Measurements from ENCODE around the gene AKT1. TPM values are rescaled to one million over a fixed set of nuclear protein-coding genes. Genes with fewer than 3 reads are reported as not detected.

The AKT1 gene
- total and polyA plus RNA-seq, 2 of the 13 experiments (the other 11 are each of a cell fraction or from before 2014, with no cell fraction given), result 96.2 to 116 TPM

DNA sequence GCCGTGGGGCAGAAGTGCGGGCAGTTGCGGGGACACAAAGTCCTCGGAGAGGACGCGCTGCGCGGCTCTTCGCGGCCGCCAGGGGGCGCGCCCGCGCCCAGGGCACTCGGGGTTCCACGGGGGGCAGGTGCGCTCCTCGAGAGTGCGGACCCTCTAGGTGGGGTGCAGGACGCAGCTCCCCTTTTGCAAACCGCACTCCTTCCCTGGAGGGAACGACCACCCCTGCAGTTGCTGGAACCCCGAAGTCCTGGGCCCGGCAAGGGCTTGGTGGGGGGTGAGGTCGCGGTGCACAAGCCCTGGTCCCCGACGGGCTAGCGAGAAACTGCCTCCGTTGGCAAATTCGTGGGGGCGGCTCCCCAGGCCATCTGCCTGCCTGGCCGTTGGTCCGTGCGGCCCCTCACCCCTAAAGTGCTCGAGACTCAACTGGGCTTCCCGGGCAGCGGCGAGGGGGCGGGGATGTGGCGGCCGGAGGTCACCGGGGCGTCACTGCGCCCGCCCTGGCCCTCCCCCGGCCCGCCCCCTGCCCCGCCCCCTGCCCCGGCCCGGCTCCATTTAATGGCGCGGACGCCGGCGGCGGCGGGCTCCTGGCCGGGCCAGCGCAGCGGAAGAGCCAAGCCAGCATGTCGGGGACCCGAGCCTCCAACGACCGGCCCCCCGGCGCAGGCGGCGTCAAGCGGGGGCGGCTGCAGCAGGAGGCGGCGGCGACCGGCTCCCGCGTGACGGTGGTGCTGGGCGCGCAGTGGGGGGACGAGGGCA is 71.7 kb downstream of the AKT1 start, which contains the start of gene ADSS1 (continued):
- TF ChIP-seq HNF4G (IDR thresholded peaks at IDR 0.05; ENCODE audit: borderline replicate concordance, low read depth, low read length) (peak; percentile 49; the same call in 1 of the 2 replicates), HNF4G (CRISPR knock-in tag; IDR thresholded peaks at IDR 0.05; ENCODE audit: borderline replicate concordance, low read depth) (0 out of 2 replicates have a peak, but pooled peaks have one; percentile 39), ZNF691 (CRISPR knock-in tag; IDR thresholded peaks at IDR 0.05; ENCODE audit: borderline replicate concordance, low read depth) (peak; percentile 5), SYNCRIP (IDR thresholded peaks at IDR 0.05; ENCODE audit: insufficient read depth, low read depth, low read length) (no peak), ZNF205 (CRISPR knock-in tag; IDR thresholded peaks at IDR 0.05) (0 out of 2 replicates have a peak, but pooled peaks have one; percentile 28), ZSCAN5A (CRISPR knock-in tag; IDR thresholded peaks at IDR 0.05; ENCODE audit: borderline replicate concordance) (no peak), ZFP36L1 (CRISPR knock-in tag; IDR thresholded peaks at IDR 0.05) (peak; percentile 46; the same call in 1 of the 2 replicates), KMT2A (CRISPR knock-in tag; IDR thresholded peaks at IDR 0.05) (0 out of 2 replicates have a peak, but pooled peaks have one; percentile 35), HOXA5 (CRISPR knock-in tag; IDR thresholded peaks at IDR 0.05) (peak; percentile 68; the same call in 1 of the 2 replicates), ZSCAN29 (CRISPR knock-in tag; conservative IDR thresholded peaks at IDR 0.05) (no peak), ZNF788 (CRISPR knock-in tag; IDR thresholded peaks at IDR 0.05; ENCODE audit: borderline replicate concordance) (peak; percentile 6; the same call in 1 of the 2 replicates), MBNL3 (CRISPR knock-in tag; conservative IDR thresholded peaks at IDR 0.05) (no peak), MEIS1 (CRISPR knock-in tag; IDR thresholded peaks at IDR 0.05; ENCODE audit: borderline replicate concordance) (peak; percentile 83; the same call in 1 of the 2 replicates), ZNF143 (CRISPR knock-in tag; IDR thresholded peaks at IDR 0.05) (0 out of 2 replicates have a peak, but pooled peaks have one; percentile 23), RBM39 (IDR thresholded peaks at IDR 0.05; ENCODE audit: low read depth, low read length, poor library complexity, severe bottlenecking) (peak; percentile 36), GZF1 (CRISPR knock-in tag; IDR thresholded peaks at IDR 0.05) (no peak), ZNF747 (CRISPR knock-in tag; IDR thresholded peaks at IDR 0.05; ENCODE audit: borderline replicate concordance) (0 out of 2 replicates have a peak, but pooled peaks have one; percentile 46), ZNF572 (CRISPR knock-in tag; IDR thresholded peaks at IDR 0.05) (peak; percentile 76; the same call in 1 of the 2 replicates), ZNF775 (CRISPR knock-in tag; IDR thresholded peaks at IDR 0.05; ENCODE audit: borderline replicate concordance) (no peak)
- TF ChIP-seq, protein P1, sequence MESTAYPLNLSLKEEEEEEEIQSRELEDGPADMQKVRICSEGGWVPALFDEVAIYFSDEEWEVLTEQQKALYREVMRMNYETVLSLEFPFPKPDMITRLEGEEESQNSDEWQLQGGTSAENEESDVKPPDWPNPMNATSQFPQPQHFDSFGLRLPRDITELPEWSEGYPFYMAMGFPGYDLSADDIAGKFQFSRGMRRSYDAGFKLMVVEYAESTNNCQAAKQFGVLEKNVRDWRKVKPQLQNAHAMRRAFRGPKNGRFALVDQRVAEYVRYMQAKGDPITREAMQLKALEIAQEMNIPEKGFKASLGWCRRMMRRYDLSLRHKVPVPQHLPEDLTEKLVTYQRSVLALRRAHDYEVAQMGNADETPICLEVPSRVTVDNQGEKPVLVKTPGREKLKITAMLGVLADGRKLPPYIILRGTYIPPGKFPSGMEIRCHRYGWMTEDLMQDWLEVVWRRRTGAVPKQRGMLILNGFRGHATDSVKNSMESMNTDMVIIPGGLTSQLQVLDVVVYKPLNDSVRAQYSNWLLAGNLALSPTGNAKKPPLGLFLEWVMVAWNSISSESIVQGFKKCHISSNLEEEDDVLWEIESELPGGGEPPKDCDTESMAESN (CRISPR knock-in tag; conservative IDR thresholded peaks at IDR 0.05), result 0 out of 2 replicates have a peak, but pooled peaks have one; percentile 23
- TF ChIP-seq, protein P2, sequence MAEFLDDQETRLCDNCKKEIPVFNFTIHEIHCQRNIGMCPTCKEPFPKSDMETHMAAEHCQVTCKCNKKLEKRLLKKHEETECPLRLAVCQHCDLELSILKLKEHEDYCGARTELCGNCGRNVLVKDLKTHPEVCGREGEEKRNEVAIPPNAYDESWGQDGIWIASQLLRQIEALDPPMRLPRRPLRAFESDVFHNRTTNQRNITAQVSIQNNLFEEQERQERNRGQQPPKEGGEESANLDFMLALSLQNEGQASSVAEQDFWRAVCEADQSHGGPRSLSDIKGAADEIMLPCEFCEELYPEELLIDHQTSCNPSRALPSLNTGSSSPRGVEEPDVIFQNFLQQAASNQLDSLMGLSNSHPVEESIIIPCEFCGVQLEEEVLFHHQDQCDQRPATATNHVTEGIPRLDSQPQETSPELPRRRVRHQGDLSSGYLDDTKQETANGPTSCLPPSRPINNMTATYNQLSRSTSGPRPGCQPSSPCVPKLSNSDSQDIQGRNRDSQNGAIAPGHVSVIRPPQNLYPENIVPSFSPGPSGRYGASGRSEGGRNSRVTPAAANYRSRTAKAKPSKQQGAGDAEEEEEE (CRISPR knock-in tag; IDR thresholded peaks at IDR 0.05; ENCODE audit: borderline replicate concordance), result peak; percentile 66; the same call in 1 of the 2 replicates
